Measurements from ENCODE around the gene COPG2. TPM values are rescaled to one million over a fixed set of nuclear protein-coding genes. Genes with fewer than 3 reads are reported as not detected.

The COPG2 gene
- total RNA-seq, 1 experiment from 2014 or later = 25.5 TPM

DNA sequence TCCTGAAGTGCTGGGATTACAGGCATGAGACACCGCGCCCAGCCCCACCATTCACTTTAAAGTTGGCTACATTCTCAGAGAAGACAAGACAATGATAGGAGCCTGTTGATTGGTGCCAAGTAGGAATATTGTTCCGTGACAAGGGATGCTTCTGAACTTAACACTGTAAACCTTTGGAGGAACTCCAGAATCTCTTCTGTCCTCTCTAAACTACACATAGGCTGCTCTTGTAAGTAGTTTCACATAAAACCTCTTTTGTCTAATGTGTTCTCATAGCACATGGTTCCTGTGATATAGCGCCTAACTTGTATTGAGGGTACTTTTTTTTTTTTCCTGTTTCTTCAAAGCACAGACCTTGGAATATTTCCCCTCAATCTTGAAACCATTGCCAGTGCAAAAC is 3.6 kb upstream of the COPG2 start:
- H3K27me3 ChIP-seq (ENCODE audit: insufficient read depth, low read depth) = no peaks in the 10 kb centered on the region
- intact Hi-C loops (cut with micrococcal nuclease; ENCODE audit: unreplicated experiment) = no loop called here
- no peak overlapping the region for H3K27ac ChIP-seq
- no peak overlapping the region for H3K4me3 ChIP-seq
- H3K4me1 ChIP-seq (replicated peaks; ENCODE audit: insufficient read depth) = peaks cover 13% of the 10 kb centered on the region
- no TSS peak for BruUV-seq (replicated peaks)
- ChIA-PET CTCF (no interaction called here), POLR2A (ENCODE audit: unreplicated experiment) (no interaction called here)
- no peaks in the 10 kb centered on the region for H3K79me2 ChIP-seq (ENCODE audit: low read depth)
- H4K20me1 ChIP-seq (ENCODE audit: insufficient read depth) = no peaks in the 10 kb centered on the region
- H3F3A ChIP-seq (ENCODE audit: insufficient read depth, low read depth) = no peaks in the 10 kb centered on the region
- no peak for DNase-seq
- no peak for TF ChIP-seq CTCF (conservative IDR thresholded peaks at IDR 0.05)
- H3K9me2 ChIP-seq (ENCODE audit: insufficient read depth) = no peaks in the 10 kb centered on the region
- no peak overlapping the region for H2AFZ ChIP-seq
- H3K9me3 ChIP-seq (ENCODE audit: insufficient read depth, low read depth) = no peaks in the 10 kb centered on the region
- H3K36me3 ChIP-seq (ENCODE audit: low read depth) = no peaks in the 10 kb centered on the region
- H3K4me2 ChIP-seq = no peak overlapping the region

GRCh38 chr7:130669085-130669700 is 645 bp upstream of the COPG2 start:
- Histone ChIP-seq H3K4me1 (replicated peaks; ENCODE audit: insufficient read depth) (peaks cover 13% of the 10 kb centered on the region), H3K4me3 (peak overlapping the region; percentile 98), H3K9me2 (ENCODE audit: insufficient read depth) (no peaks in the 10 kb centered on the region), H3K4me2 (peak overlapping the region; percentile 80), H3K36me3 (ENCODE audit: low read depth) (0 out of 2 replicates have a peak, but pooled peaks cover 7% of the 10 kb centered on the region), H3K27ac (no peak overlapping the region), H3K27me3 (ENCODE audit: insufficient read depth, low read depth) (no peaks in the 10 kb centered on the region), H3K79me2 (ENCODE audit: low read depth) (no peaks in the 10 kb centered on the region), H3F3A (ENCODE audit: insufficient read depth, low read depth) (no peaks in the 10 kb centered on the region), H4K20me1 (ENCODE audit: insufficient read depth) (no peaks in the 10 kb centered on the region), H3K9me3 (ENCODE audit: insufficient read depth, low read depth) (no peaks in the 10 kb centered on the region), H2AFZ (peak overlapping the region; percentile 99)
- no peak for TF ChIP-seq EZH2 (IDR thresholded peaks at IDR 0.05; ENCODE audit: low read depth)
- no peak for TF ChIP-seq CTCF (conservative IDR thresholded peaks at IDR 0.05)
- CTCF ChIA-PET = no interaction called here
- POLR2A ChIA-PET (ENCODE audit: unreplicated experiment) = interaction anchor here (0.7 kb wide), 1 partner anchor 74 kb away, joined by 3 read pairs; no protein-coding TSS in a partner anchor
- DNase-seq = no peak
- BruUV-seq (replicated peaks) = TSS peak; percentile 92
- intact Hi-C loops (cut with micrococcal nuclease; ENCODE audit: unreplicated experiment) = no loop called here

DNA sequence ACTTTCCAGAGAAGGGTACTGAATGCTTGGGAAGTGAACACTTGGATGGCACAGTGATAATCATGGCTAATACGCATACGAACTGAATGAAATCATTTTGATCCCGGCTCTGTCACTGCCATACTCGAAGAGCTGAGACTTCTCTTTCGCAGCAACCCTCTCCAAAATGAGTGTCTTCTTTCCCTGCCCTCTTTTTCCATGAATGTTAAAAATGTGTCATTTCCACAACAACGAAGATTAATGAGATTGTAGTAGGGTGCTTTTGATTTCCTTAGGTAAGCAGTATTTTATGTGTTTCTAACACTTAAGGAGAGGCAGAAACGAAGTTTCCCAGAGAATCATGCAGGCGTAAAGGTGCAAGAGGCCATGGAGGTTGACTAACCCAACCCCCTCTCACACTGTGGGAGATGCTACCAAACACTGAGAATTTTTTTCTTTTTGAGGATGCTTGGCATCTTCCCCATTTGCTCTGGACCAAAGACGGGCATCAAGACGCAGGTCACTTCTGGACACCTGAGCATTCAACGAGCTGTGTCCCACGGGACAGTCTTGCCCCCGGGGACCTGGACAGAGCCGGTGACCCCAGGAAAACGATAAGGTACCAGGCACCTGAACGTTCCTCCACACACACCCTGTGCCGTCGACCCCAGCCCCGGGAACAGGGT is 823 bp downstream of the COPG2 start:
- H3K4me2 ChIP-seq = peak overlapping the region; percentile 77
- H2AFZ ChIP-seq = peak overlapping the region; percentile 99
- peaks cover 13% of the 10 kb centered on the region for H3K4me1 ChIP-seq (replicated peaks; ENCODE audit: insufficient read depth)
- H3K36me3 ChIP-seq (ENCODE audit: low read depth) = 0 out of 2 replicates have a peak, but pooled peaks cover 7% of the 10 kb centered on the region
- no peaks in the 10 kb centered on the region for H3F3A ChIP-seq (ENCODE audit: insufficient read depth, low read depth)
- no peaks in the 10 kb centered on the region for H3K79me2 ChIP-seq (ENCODE audit: low read depth)
- intact Hi-C loops (cut with micrococcal nuclease; ENCODE audit: unreplicated experiment) = no loop called here
- no peaks in the 10 kb centered on the region for H4K20me1 ChIP-seq (ENCODE audit: insufficient read depth)
- H3K27me3 ChIP-seq (ENCODE audit: insufficient read depth, low read depth) = no peaks in the 10 kb centered on the region
- CTCF ChIA-PET = interaction anchor here (1.0 kb wide), 1 partner anchor 553 kb away, joined by 3 read pairs; no protein-coding TSS in a partner anchor
- POLR2A ChIA-PET (ENCODE audit: unreplicated experiment) = interaction anchor here (0.7 to 0.9 kb wide), 2 partner anchors 90 to 894 kb away, joined by 3 to 9 read pairs; no protein-coding TSS in a partner anchor
- H3K4me3 ChIP-seq = peak overlapping the region; percentile 98
- no peak overlapping the region for H3K27ac ChIP-seq
- DNase-seq = no peak
- H3K9me2 ChIP-seq (ENCODE audit: insufficient read depth) = no peaks in the 10 kb centered on the region
- TF ChIP-seq EZH2 (IDR thresholded peaks at IDR 0.05; ENCODE audit: low read depth) (no peak), CTCF (conservative IDR thresholded peaks at IDR 0.05) (no peak)
- TSS peak; percentile 42 for BruUV-seq (replicated peaks)
- no peaks in the 10 kb centered on the region for H3K9me3 ChIP-seq (ENCODE audit: insufficient read depth, low read depth)

Data from PC-9 (cell line).